Neural cell (in vitro differentiated cells): ENCODE data around the gene NIPA2. TPM values are rescaled to one million over a fixed set of nuclear protein-coding genes. Genes with fewer than 3 reads are reported as not detected.

Source experiments
- H2AFZ ChIP-seq: fragments of 200-600, 300-800 bp; sonication (generic), shearing (Covaris generic); 2 replicates; pipeline ENCODE4 v1.6.0; 2014; ENCODE audit warnings: low read depth, mild to moderate bottlenecking, antibody characterized with exemption, low read length, moderate library complexity
- H3F3A ChIP-seq: fragments of 200-600 bp; shearing (Covaris generic); 2 replicates; pipeline ENCODE4 v1.6.1; 2016; ENCODE audit warnings: mild to moderate bottlenecking, moderate library complexity, mixed read lengths, antibody characterized with exemption, low read length; ENCODE audit not compliant: insufficient read depth, poor library complexity, severe bottlenecking
- H3K27ac ChIP-seq: fragments of 200-600, 300-800 bp; sonication (generic), shearing (Covaris generic); 2 replicates; pipeline ENCODE4 v1.5.1; 2014; ENCODE audit warnings: mild to moderate bottlenecking, low read length, moderate library complexity
- H3K27me3 ChIP-seq: fragments of 300-800, 200-600 bp; sonication (generic), shearing (Covaris generic); 2 replicates; pipeline ENCODE4 v1.6.0; 2014; ENCODE audit warnings: mild to moderate bottlenecking, low read depth, low read length, moderate library complexity; ENCODE audit not compliant: insufficient read depth
- H3K36me3 ChIP-seq: fragments of 300-800, 200-600 bp; sonication (generic), shearing (Covaris generic); 2 replicates; pipeline ENCODE4 v1.5.1; 2014; ENCODE audit warnings: mild to moderate bottlenecking, antibody characterized with exemption, low read length, moderate library complexity; ENCODE audit not compliant: insufficient read depth
- H3K4me2 ChIP-seq: fragments of 300-800, 200-600 bp; sonication (generic), shearing (Covaris generic); 2 replicates; pipeline ENCODE4 v1.6.0; 2014; ENCODE audit warnings: mild to moderate bottlenecking, low read length
- H3K4me3 ChIP-seq: fragments of 300-800, 200-600 bp; sonication (generic), shearing (Covaris generic); 2 replicates; pipeline ENCODE4 v1.5.1; 2014; ENCODE audit warnings: mild to moderate bottlenecking, low read length, moderate library complexity
- H3K79me2 ChIP-seq: fragments of 200-600 bp; shearing (Covaris generic); replicated peaks from 2 replicates; pipeline ENCODE4 v1.6.0; 2014; ENCODE audit warnings: mild to moderate bottlenecking, low read length, moderate library complexity; ENCODE audit not compliant: insufficient read depth
- H3K9ac ChIP-seq: fragments of 300-800, 200-600 bp; sonication (generic), shearing (Covaris generic); 2 replicates; pipeline ENCODE4 v1.6.1; 2016; ENCODE audit warnings: mild to moderate bottlenecking, low read length, mixed read lengths
- H3K9me2 ChIP-seq: fragments of 200-600 bp; shearing (Covaris generic); 2 replicates; pipeline ENCODE4 v1.6.1; 2016; ENCODE audit warnings: mild to moderate bottlenecking, low read length, mixed read lengths; ENCODE audit not compliant: insufficient read depth
- H3K9me3 ChIP-seq: fragments of 200-600, 300-800 bp; sonication (generic), shearing (Covaris generic); 2 replicates; pipeline ENCODE4 v1.6.1; 2016; ENCODE audit warnings: mild to moderate bottlenecking, mixed run types, low read length, moderate library complexity, mixed read lengths
- H4K20me1 ChIP-seq: fragments of 200-600 bp; shearing (Covaris generic); 2 replicates; pipeline ENCODE4 v1.6.1; 2016; ENCODE audit warnings: mild to moderate bottlenecking, mixed run types; ENCODE audit not compliant: insufficient read depth
- EP300 ChIP-seq: fragments of 450-650 bp; conservative IDR thresholded peaks from 2 replicates; pipeline ENCODE4 v1.6.1; 2014; ENCODE audit warnings: antibody characterized with exemption, mild to moderate bottlenecking, moderate library complexity; ENCODE audit not compliant: poor library complexity, severe bottlenecking
- EZH2 ChIP-seq: fragments of 200-600, 300-800 bp; shearing (Covaris generic), sonication (generic); IDR thresholded peaks from 2 replicates; pipeline ENCODE4 v1.6.1; 2014; ENCODE audit warnings: antibody characterized with exemption, low read length, borderline replicate concordance, mild to moderate bottlenecking; ENCODE audit not compliant: insufficient read depth, poor library complexity, severe bottlenecking
- MXI1 ChIP-seq: fragments of 450-650 bp; conservative IDR thresholded peaks from 2 replicates; pipeline ENCODE4 v1.6.1; 2014; ENCODE audit warnings: antibody characterized with exemption, mild to moderate bottlenecking; ENCODE audit not compliant: poor library complexity, severe bottlenecking
- POLR2AphosphoS5 ChIP-seq: IDR thresholded peaks from 2 replicates; pipeline ENCODE4 v1.6.1; 2012
- SMC3 ChIP-seq: fragments of 450-650 bp; conservative IDR thresholded peaks from 2 replicates; pipeline ENCODE4 v1.6.1; 2014; ENCODE audit warnings: antibody characterized with exemption, mild to moderate bottlenecking, moderate library complexity; ENCODE audit not compliant: poor library complexity
- TAF1 ChIP-seq: IDR thresholded peaks from 2 replicates; pipeline ENCODE4 v1.6.1; 2012; ENCODE audit warnings: low read depth
- polyA plus RNA-seq: library from polyadenylated mRNA; depleted of rRNA; stranded (reverse); fragments of >200 nt; gene quantifications from 2 replicates; pipeline ENCODE4 v1.2.3, GENCODE V29; 2014
- TF ChIP-seq, protein P1 (sequence below): IDR thresholded peaks from 2 replicates; pipeline ENCODE4 v1.6.1; 2012; ENCODE audit warnings: borderline replicate concordance
- TF ChIP-seq, protein P2 (sequence below): fragments of 450-650 bp; IDR thresholded peaks from 2 replicates; pipeline ENCODE4 v1.5.1; 2014; ENCODE audit warnings: antibody characterized with exemption, mild to moderate bottlenecking, moderate library complexity; ENCODE audit not compliant: poor library complexity, severe bottlenecking

NIPA2 gene
- polyA plus RNA-seq, 1 donor from 2014 or later, result 52.6 TPM

DNA sequence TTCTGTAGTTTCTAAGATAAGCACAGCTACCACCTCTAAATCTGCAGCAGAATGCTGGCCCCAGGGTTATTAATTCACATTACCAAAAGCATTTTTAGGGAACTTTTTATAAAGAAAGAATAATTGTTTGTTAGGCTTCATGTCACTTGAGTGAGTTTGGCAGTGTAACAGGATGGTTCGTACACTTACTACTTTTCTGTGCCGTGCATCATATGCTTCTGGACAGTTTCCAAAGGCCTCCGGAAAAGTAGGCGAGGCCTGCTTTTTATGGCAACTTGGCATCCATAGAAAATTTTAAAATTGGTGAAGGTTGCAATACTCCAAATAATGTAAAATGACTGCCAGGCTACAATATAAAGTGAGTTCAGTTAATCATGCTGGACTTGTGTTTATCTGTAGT is 30.0 kb downstream of the NIPA2 start:
- H2AFZ ChIP-seq, result no peak overlapping the region
- no peaks in the 10 kb centered on the region for H3K36me3 ChIP-seq
- H3K27me3 ChIP-seq, result no peaks in the 10 kb centered on the region
- no peak overlapping the region for H3K9ac ChIP-seq
- no peaks in the 10 kb centered on the region for H3K79me2 ChIP-seq
- TF ChIP-seq EZH2 (no peak), EP300 (no peak), TAF1 (no peak), POLR2AphosphoS5 (no peak)
- TF ChIP-seq, protein P1, sequence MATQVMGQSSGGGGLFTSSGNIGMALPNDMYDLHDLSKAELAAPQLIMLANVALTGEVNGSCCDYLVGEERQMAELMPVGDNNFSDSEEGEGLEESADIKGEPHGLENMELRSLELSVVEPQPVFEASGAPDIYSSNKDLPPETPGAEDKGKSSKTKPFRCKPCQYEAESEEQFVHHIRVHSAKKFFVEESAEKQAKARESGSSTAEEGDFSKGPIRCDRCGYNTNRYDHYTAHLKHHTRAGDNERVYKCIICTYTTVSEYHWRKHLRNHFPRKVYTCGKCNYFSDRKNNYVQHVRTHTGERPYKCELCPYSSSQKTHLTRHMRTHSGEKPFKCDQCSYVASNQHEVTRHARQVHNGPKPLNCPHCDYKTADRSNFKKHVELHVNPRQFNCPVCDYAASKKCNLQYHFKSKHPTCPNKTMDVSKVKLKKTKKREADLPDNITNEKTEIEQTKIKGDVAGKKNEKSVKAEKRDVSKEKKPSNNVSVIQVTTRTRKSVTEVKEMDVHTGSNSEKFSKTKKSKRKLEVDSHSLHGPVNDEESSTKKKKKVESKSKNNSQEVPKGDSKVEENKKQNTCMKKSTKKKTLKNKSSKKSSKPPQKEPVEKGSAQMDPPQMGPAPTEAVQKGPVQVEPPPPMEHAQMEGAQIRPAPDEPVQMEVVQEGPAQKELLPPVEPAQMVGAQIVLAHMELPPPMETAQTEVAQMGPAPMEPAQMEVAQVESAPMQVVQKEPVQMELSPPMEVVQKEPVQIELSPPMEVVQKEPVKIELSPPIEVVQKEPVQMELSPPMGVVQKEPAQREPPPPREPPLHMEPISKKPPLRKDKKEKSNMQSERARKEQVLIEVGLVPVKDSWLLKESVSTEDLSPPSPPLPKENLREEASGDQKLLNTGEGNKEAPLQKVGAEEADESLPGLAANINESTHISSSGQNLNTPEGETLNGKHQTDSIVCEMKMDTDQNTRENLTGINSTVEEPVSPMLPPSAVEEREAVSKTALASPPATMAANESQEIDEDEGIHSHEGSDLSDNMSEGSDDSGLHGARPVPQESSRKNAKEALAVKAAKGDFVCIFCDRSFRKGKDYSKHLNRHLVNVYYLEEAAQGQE, result no peak
- H3K4me3 ChIP-seq, result no peak overlapping the region
- no peak overlapping the region for H3K4me2 ChIP-seq
- no peak overlapping the region for H3K27ac ChIP-seq
- H4K20me1 ChIP-seq, result no peaks in the 10 kb centered on the region
- no peaks in the 10 kb centered on the region for H3K9me3 ChIP-seq
- no peaks in the 10 kb centered on the region for H3F3A ChIP-seq
- H3K9me2 ChIP-seq, result no peaks in the 10 kb centered on the region

DNA sequence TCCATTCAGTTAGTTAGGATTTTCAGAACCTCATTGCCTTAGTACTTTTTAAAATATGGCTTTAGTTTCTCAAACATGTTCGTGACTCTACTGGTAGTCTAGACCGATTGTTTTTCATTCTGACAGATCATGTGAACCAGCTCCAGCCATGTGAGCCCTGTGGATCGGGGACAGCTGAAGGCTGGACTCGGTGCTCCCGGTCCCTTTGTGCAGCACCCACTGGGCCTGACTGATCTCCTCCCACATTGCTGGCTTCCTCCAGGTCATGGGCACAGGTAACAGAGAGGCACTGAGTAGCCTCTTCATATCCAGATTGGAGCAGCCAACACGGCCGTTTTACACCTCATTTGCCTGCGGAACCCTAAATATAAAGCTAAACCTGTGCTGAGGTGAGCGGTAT is 30.5 kb downstream of the NIPA2 start:
- Histone ChIP-seq H3K9me2 (no peaks in the 10 kb centered on the region), H3F3A (no peaks in the 10 kb centered on the region), H3K27ac (no peak overlapping the region), H4K20me1 (no peaks in the 10 kb centered on the region), H3K27me3 (no peaks in the 10 kb centered on the region), H3K4me3 (no peak overlapping the region), H2AFZ (no peak overlapping the region), H3K4me2 (no peak overlapping the region), H3K9ac (no peak overlapping the region), H3K9me3 (no peaks in the 10 kb centered on the region), H3K79me2 (no peaks in the 10 kb centered on the region), H3K36me3 (no peaks in the 10 kb centered on the region)
- TF ChIP-seq EP300 (no peak), EZH2 (no peak), SMC3 (no peak), MXI1 (no peak)
- TF ChIP-seq, protein P2, sequence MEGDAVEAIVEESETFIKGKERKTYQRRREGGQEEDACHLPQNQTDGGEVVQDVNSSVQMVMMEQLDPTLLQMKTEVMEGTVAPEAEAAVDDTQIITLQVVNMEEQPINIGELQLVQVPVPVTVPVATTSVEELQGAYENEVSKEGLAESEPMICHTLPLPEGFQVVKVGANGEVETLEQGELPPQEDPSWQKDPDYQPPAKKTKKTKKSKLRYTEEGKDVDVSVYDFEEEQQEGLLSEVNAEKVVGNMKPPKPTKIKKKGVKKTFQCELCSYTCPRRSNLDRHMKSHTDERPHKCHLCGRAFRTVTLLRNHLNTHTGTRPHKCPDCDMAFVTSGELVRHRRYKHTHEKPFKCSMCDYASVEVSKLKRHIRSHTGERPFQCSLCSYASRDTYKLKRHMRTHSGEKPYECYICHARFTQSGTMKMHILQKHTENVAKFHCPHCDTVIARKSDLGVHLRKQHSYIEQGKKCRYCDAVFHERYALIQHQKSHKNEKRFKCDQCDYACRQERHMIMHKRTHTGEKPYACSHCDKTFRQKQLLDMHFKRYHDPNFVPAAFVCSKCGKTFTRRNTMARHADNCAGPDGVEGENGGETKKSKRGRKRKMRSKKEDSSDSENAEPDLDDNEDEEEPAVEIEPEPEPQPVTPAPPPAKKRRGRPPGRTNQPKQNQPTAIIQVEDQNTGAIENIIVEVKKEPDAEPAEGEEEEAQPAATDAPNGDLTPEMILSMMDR, result no peak

DNA sequence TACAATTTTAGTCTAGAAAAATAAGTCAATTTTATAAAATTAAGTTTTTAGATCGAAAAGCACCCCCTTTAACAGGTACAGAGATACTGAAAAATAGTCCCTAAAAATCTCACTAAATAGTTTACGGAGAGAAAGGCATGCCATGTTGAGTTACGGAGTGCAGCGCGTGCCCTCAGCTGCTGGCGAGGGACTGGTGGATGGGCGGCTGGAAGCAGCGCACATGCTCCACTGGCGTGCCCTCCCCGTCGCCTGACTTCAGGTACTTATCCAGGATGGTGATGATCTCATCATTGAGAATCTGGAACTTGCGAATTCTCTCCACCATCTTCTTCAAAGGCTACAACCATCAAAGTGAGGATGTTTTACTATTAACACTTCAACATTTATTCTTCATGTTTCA is 31.4 kb downstream of the NIPA2 start:
- Histone ChIP-seq H4K20me1 (no peaks in the 10 kb centered on the region), H3K79me2 (no peaks in the 10 kb centered on the region), H3K4me2 (no peak overlapping the region), H2AFZ (no peak overlapping the region), H3K27me3 (no peaks in the 10 kb centered on the region), H3K9ac (no peak overlapping the region), H3K27ac (no peak overlapping the region), H3K9me3 (no peaks in the 10 kb centered on the region), H3F3A (no peaks in the 10 kb centered on the region), H3K9me2 (no peaks in the 10 kb centered on the region), H3K36me3 (no peaks in the 10 kb centered on the region), H3K4me3 (no peak overlapping the region)
- TF ChIP-seq EZH2 (no peak), POLR2AphosphoS5 (no peak), MXI1 (no peak), EP300 (no peak)
- TF ChIP-seq, protein P1, result no peak
- TF ChIP-seq, protein P2, result no peak
